ENCODE results near the gene FOXP1.

DNA sequence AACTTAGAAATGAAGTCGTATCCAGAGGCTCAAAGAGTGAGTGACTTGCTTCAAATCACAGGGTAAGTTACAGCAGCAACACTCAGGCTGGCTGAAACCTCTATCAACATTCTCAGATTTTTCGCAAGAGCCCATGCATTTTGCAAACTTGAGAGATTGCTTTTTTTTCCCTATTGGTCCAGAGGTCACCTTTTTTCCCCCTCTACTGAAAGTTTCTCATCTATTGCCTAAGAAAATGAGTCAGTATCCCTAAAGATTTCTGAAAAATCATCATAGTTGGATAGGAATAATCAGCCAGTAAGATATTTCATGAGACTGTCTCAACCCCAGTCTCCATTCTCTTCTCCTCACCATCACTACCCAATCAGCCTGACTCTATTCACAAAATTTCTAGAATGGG lies 410.6 kb downstream of the FOXP1 start:
- TF ChIP-seq EZH2 (IDR thresholded peaks at IDR 0.05; ENCODE audit: low read length, missing control alignments), result no peak
- TF ChIP-seq, protein P1, sequence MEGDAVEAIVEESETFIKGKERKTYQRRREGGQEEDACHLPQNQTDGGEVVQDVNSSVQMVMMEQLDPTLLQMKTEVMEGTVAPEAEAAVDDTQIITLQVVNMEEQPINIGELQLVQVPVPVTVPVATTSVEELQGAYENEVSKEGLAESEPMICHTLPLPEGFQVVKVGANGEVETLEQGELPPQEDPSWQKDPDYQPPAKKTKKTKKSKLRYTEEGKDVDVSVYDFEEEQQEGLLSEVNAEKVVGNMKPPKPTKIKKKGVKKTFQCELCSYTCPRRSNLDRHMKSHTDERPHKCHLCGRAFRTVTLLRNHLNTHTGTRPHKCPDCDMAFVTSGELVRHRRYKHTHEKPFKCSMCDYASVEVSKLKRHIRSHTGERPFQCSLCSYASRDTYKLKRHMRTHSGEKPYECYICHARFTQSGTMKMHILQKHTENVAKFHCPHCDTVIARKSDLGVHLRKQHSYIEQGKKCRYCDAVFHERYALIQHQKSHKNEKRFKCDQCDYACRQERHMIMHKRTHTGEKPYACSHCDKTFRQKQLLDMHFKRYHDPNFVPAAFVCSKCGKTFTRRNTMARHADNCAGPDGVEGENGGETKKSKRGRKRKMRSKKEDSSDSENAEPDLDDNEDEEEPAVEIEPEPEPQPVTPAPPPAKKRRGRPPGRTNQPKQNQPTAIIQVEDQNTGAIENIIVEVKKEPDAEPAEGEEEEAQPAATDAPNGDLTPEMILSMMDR (conservative IDR thresholded peaks at IDR 0.05 in 1 of 2, IDR thresholded peaks at IDR 0.05 in 1 of 2; ENCODE audit: low read depth in 1 of 2, low read length in 2 of 2), result no peak

All from fibroblast of lung (primary cell).